Liver (tissue), 9 donors: ENCODE measurements around the gene GRID1. TPM values are rescaled to one million over a fixed set of nuclear protein-coding genes. Genes with fewer than 3 reads are reported as not detected.

Experiments
- DNase-seq: peaks from one replicate; pipeline ENCODE4 v3.0.0-alpha.2; 2017; ENCODE audit warnings: low spot score
- H3K27ac ChIP-seq, 2 donors: one replicate each; pipeline ENCODE4 v1.7.0; 2013; ENCODE audit warnings: inconsistent platforms in 2 of 2, low read length in 2 of 2, control low read depth in 1 of 2, low read depth in 1 of 2, mild to moderate bottlenecking in 1 of 2
- H3K27me3 ChIP-seq, 4 donors: one replicate each; pipeline versions ENCODE4 v1.6.1 to v1.7.0; 2013; ENCODE audit warnings: low read length in 3 of 4, inconsistent platforms in 1 of 4, mild to moderate bottlenecking in 1 of 4, moderate library complexity in 1 of 4; ENCODE audit not compliant: control insufficient read depth in 4 of 4, insufficient read depth in 4 of 4
- H3K36me3 ChIP-seq, 4 donors: one replicate each; pipeline versions ENCODE4 v1.6.1 to v1.7.0; 2013; ENCODE audit warnings: low read length in 3 of 4, mild to moderate bottlenecking in 3 of 4, low read depth in 1 of 4, moderate library complexity in 1 of 4; ENCODE audit not compliant: control insufficient read depth in 4 of 4, insufficient read depth in 3 of 4
- H3K4me1 ChIP-seq, 4 donors: one replicate each; pipeline versions ENCODE4 v1.6.1 to v1.7.0; 2013; ENCODE audit warnings: low read length in 3 of 4, mild to moderate bottlenecking in 3 of 4, moderate library complexity in 1 of 4; ENCODE audit not compliant: control insufficient read depth in 4 of 4, insufficient read depth in 4 of 4
- H3K4me3 ChIP-seq, 3 donors: one replicate each; pipeline versions ENCODE4 v1.6.1 to v1.7.0; 2013; ENCODE audit warnings: low read length in 3 of 3, control low read depth in 1 of 3, low read depth in 1 of 3, mild to moderate bottlenecking in 1 of 3
- H3K9ac ChIP-seq, 2 donors: one replicate each; pipeline ENCODE4 v1.7.0; 2013; ENCODE audit warnings: low read length in 2 of 2, mild to moderate bottlenecking in 2 of 2, moderate library complexity in 2 of 2, control low read depth in 1 of 2, low read depth in 1 of 2
- H3K9me3 ChIP-seq, 4 donors: one replicate each; pipeline versions ENCODE4 v1.6.1 to v1.7.0; 2013; ENCODE audit warnings: low read length in 3 of 4; ENCODE audit not compliant: control insufficient read depth in 4 of 4
- EGR1 ChIP-seq, 2 donors: IDR thresholded peaks; 2 replicates each; pipeline ENCODE4 v1.6.1; 2016 to 2018; ENCODE audit warnings: antibody characterized with exemption in 2 of 2, low read depth in 2 of 2
- FOXA1 ChIP-seq: IDR thresholded peaks from 2 replicates; pipeline ENCODE4 v1.6.1; 2016; ENCODE audit warnings: antibody characterized with exemption
- FOXA2 ChIP-seq: IDR thresholded peaks from 2 replicates; pipeline ENCODE4 v1.6.1; 2016; ENCODE audit warnings: antibody characterized with exemption
- GABPA ChIP-seq, 2 donors: IDR thresholded peaks in 1 of 2; conservative IDR thresholded peaks in 1 of 2; 2 replicates each; pipeline ENCODE4 v1.6.1; 2016; ENCODE audit warnings: antibody characterized with exemption in 2 of 2, mild to moderate bottlenecking in 1 of 2, moderate library complexity in 1 of 2
- HNF4A ChIP-seq, 2 donors: conservative IDR thresholded peaks; 2 replicates each; pipeline ENCODE4 v1.6.1; 2016; ENCODE audit warnings: antibody characterized with exemption in 2 of 2, mild to moderate bottlenecking in 2 of 2
- HNF4G ChIP-seq: IDR thresholded peaks from 2 replicates; pipeline ENCODE4 v1.6.1; 2016; ENCODE audit warnings: antibody characterized with exemption
- JUND ChIP-seq, 2 donors: IDR thresholded peaks; 2 replicates each; pipeline ENCODE4 v1.6.1; 2016; ENCODE audit warnings: antibody characterized with exemption in 2 of 2
- NR2F2 ChIP-seq: IDR thresholded peaks from 2 replicates; pipeline ENCODE4 v1.6.1; 2016; ENCODE audit warnings: antibody characterized with exemption
- RAD21 ChIP-seq, 2 donors: IDR thresholded peaks; 2 replicates each; pipeline ENCODE4 v1.6.1; 2016; ENCODE audit warnings: antibody characterized with exemption in 2 of 2, mild to moderate bottlenecking in 2 of 2
- RXRA ChIP-seq, 2 donors: IDR thresholded peaks; 2 replicates each; pipeline ENCODE4 v1.6.1; 2017 to 2018; ENCODE audit warnings: antibody characterized with exemption in 2 of 2, mild to moderate bottlenecking in 1 of 2
- SP1 ChIP-seq: IDR thresholded peaks from 2 replicates; pipeline ENCODE4 v1.6.1; 2018; ENCODE audit warnings: antibody characterized with exemption, mild to moderate bottlenecking
- TAF1 ChIP-seq: conservative IDR thresholded peaks from 2 replicates; pipeline ENCODE4 v1.6.1; 2016; ENCODE audit warnings: antibody characterized with exemption, mild to moderate bottlenecking
- YY1 ChIP-seq: IDR thresholded peaks from 2 replicates; pipeline ENCODE4 v1.6.1; 2016; ENCODE audit warnings: antibody characterized with exemption, mild to moderate bottlenecking
- WGBS: extraction: QIAGEN DNeasy Blood & Tissue Kit; methylation state at CpG from one replicate; pipeline ENCODE4 v1.1.7; 2013; 5-methylcytosine and 5-hydroxymethylcytosine counted together
- polyA plus RNA-seq, 2 donors: library from polyadenylated mRNA; stranded (reverse) in 1 of 2; unstranded in 1 of 2; fragments of 200-250 nt in 1 of 2; fragments of >200 nt in 1 of 2; fragmentation: Nextera tagmentation in 1 of 2; extraction: Ambion mirVana in 1 of 2; gene quantifications; one replicate each; pipeline versions ENCODE4 v1.2.1 to v1.2.3, GENCODE V29; 2013 to 2015
- total RNA-seq, 2 donors: library from RNA; depleted of rRNA; stranded (reverse); fragments of >200 nt; gene quantifications; one replicate each; pipeline ENCODE4 v1.2.3, GENCODE V29; 2014
- TF ChIP-seq, protein P1 (sequence below): IDR thresholded peaks from 2 replicates; pipeline ENCODE4 v1.6.1; 2016; ENCODE audit warnings: antibody characterized with exemption, mild to moderate bottlenecking
- TF ChIP-seq, protein P2 (sequence below): IDR thresholded peaks from 2 replicates; pipeline ENCODE4 v1.6.1; 2016; ENCODE audit warnings: antibody characterized with exemption
- TF ChIP-seq, protein P3 (sequence below): fragments of 150-350 bp; IDR thresholded peaks from 2 replicates; pipeline ENCODE4 v1.5.1; 2017; ENCODE audit warnings: improper control_type of control experiment, low read depth, low read length; ENCODE audit not compliant: missing input control
- TF ChIP-seq, protein P4 (sequence below): IDR thresholded peaks from 2 replicates; pipeline ENCODE4 v1.6.1; 2016; ENCODE audit warnings: antibody characterized with exemption
- TF ChIP-seq, protein P5 (sequence below): IDR thresholded peaks from 2 replicates; pipeline ENCODE4 v1.6.1; 2016; ENCODE audit warnings: antibody characterized with exemption
- donor health status: healthy.
- donor health status: healthy.
- donor health status: healthy.
- donor health status: healthy.
- donor health status: healthy.

GRID1 gene
- total and polyA plus RNA-seq, 4 donors = 0.09 to 0.17 (median 0.14) TPM; not detected in 1

DNA sequence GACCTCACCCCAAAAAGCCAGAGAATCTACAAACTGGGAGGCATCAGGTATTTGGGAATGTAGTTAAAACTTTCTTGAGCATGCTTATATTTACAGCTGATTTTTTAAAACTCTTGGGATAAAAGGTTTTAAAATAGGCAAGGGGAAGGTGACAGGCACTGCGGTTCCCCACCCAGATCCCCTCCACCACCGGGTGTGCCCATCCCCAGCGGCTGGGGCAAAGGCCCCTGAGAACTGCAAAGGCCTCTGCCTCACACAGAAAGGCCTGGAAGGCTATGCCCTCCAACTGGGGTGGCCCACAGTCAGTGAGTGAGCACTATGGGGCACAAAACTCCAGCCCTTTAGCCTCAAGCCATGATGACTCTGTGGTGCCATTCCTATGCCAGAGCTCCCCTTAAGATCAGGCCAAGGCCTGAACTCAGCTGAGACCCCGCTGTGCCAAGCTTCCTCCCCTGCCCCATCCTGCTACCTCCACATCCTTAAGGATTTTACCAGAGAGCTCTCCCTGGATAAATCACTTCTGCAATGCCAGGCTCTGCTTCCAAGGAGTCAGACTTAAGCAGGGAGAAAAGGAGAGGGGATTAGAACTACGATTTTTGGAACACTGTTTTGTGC lies 299.1 kb downstream of the GRID1 start (continued):
- TF ChIP-seq, protein P1, sequence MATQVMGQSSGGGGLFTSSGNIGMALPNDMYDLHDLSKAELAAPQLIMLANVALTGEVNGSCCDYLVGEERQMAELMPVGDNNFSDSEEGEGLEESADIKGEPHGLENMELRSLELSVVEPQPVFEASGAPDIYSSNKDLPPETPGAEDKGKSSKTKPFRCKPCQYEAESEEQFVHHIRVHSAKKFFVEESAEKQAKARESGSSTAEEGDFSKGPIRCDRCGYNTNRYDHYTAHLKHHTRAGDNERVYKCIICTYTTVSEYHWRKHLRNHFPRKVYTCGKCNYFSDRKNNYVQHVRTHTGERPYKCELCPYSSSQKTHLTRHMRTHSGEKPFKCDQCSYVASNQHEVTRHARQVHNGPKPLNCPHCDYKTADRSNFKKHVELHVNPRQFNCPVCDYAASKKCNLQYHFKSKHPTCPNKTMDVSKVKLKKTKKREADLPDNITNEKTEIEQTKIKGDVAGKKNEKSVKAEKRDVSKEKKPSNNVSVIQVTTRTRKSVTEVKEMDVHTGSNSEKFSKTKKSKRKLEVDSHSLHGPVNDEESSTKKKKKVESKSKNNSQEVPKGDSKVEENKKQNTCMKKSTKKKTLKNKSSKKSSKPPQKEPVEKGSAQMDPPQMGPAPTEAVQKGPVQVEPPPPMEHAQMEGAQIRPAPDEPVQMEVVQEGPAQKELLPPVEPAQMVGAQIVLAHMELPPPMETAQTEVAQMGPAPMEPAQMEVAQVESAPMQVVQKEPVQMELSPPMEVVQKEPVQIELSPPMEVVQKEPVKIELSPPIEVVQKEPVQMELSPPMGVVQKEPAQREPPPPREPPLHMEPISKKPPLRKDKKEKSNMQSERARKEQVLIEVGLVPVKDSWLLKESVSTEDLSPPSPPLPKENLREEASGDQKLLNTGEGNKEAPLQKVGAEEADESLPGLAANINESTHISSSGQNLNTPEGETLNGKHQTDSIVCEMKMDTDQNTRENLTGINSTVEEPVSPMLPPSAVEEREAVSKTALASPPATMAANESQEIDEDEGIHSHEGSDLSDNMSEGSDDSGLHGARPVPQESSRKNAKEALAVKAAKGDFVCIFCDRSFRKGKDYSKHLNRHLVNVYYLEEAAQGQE = no peak
- TF ChIP-seq RXRA (IDR thresholded peaks at IDR 0.05) = no peak
- TF ChIP-seq JUND (IDR thresholded peaks at IDR 0.05) = no peak
- TF ChIP-seq FOXA2 = no peak
- no peak for TF ChIP-seq SP1
- no peak for TF ChIP-seq HNF4A (conservative IDR thresholded peaks at IDR 0.05)
- TF ChIP-seq RAD21 (IDR thresholded peaks at IDR 0.05) = no peak
- TF ChIP-seq, protein P2, sequence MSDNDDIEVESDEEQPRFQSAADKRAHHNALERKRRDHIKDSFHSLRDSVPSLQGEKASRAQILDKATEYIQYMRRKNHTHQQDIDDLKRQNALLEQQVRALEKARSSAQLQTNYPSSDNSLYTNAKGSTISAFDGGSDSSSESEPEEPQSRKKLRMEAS = no peak
- no peak for TF ChIP-seq HNF4G

DNA sequence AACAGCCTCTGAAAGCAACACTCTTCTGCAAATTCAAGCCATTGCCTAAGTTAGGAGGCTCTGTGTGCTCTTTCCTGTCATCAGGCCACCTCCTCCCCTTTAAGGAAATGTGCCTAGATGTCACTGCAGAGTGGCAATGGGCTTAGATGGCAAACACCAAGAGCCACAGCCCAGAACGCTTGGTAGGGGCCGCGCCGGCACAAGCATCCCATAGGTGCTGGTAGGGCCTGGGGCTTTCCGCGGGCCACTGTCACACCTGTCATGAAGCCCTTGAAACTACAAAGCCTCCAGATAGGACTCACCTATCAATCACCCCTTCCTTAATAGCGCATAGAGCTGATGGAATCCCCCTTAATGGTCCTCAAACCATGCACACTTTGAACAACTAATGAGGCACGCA lies 299.9 kb downstream of the GRID1 start:
- no peaks in the 10 kb centered on the region for H3K4me1 ChIP-seq
- no peak for DNase-seq
- no peak overlapping the region for H3K27ac ChIP-seq
- H3K9me3 ChIP-seq = no peaks in the 10 kb centered on the region
- H3K27me3 ChIP-seq = no peaks in the 10 kb centered on the region
- H3K36me3 ChIP-seq = no peaks in the 10 kb centered on the region
- WGBS = 90% methylated on average over 8 of the region's 8 CpGs
- TF ChIP-seq TAF1 (no peak), JUND (IDR thresholded peaks at IDR 0.05) (no peak), NR2F2 (no peak), FOXA2 (no peak), RAD21 (IDR thresholded peaks at IDR 0.05) (no peak), SP1 (no peak), HNF4A (conservative IDR thresholded peaks at IDR 0.05) (no peak), YY1 (no peak), EGR1 (IDR thresholded peaks at IDR 0.05; ENCODE audit: low read depth in 2 of 2) (no peak), FOXA1 (no peak), RXRA (IDR thresholded peaks at IDR 0.05) (no peak), HNF4G (no peak), GABPA (IDR thresholded peaks at IDR 0.05 in 1 of 2, conservative IDR thresholded peaks at IDR 0.05 in 1 of 2) (no peak)
- TF ChIP-seq, protein P3, sequence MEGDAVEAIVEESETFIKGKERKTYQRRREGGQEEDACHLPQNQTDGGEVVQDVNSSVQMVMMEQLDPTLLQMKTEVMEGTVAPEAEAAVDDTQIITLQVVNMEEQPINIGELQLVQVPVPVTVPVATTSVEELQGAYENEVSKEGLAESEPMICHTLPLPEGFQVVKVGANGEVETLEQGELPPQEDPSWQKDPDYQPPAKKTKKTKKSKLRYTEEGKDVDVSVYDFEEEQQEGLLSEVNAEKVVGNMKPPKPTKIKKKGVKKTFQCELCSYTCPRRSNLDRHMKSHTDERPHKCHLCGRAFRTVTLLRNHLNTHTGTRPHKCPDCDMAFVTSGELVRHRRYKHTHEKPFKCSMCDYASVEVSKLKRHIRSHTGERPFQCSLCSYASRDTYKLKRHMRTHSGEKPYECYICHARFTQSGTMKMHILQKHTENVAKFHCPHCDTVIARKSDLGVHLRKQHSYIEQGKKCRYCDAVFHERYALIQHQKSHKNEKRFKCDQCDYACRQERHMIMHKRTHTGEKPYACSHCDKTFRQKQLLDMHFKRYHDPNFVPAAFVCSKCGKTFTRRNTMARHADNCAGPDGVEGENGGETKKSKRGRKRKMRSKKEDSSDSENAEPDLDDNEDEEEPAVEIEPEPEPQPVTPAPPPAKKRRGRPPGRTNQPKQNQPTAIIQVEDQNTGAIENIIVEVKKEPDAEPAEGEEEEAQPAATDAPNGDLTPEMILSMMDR = no peak
- TF ChIP-seq, protein P2 = no peak
- TF ChIP-seq, protein P4, sequence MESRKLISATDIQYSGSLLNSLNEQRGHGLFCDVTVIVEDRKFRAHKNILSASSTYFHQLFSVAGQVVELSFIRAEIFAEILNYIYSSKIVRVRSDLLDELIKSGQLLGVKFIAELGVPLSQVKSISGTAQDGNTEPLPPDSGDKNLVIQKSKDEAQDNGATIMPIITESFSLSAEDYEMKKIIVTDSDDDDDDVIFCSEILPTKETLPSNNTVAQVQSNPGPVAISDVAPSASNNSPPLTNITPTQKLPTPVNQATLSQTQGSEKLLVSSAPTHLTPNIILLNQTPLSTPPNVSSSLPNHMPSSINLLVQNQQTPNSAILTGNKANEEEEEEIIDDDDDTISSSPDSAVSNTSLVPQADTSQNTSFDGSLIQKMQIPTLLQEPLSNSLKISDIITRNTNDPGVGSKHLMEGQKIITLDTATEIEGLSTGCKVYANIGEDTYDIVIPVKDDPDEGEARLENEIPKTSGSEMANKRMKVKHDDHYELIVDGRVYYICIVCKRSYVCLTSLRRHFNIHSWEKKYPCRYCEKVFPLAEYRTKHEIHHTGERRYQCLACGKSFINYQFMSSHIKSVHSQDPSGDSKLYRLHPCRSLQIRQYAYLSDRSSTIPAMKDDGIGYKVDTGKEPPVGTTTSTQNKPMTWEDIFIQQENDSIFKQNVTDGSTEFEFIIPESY = no peak
- TF ChIP-seq, protein P5, sequence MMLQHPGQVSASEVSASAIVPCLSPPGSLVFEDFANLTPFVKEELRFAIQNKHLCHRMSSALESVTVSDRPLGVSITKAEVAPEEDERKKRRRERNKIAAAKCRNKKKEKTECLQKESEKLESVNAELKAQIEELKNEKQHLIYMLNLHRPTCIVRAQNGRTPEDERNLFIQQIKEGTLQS = no peak
- TF ChIP-seq, protein P1 = no peak
- H3K9ac ChIP-seq = no peak overlapping the region
- no peak overlapping the region for H3K4me3 ChIP-seq
